GM19468 (cell line): ENCODE measurements around the gene CD99.
"Not testable (repeated sequence)": the region's sequence is repeated elsewhere in the genome, so short reads cannot be mapped to it uniquely, and the experiment has no call there.

Source experiments
- ATAC-seq: cut with Tn5 transposase; IDR thresholded peaks from one replicate; pipeline ENCODE4 v1.9.1; 2021; ENCODE audit warnings: mild to moderate bottlenecking, moderate library complexity, moderate number of reproducible peaks; ENCODE audit not compliant: unreplicated experiment; ENCODE audit errors: extremely low read depth

The CD99 gene

DNA sequence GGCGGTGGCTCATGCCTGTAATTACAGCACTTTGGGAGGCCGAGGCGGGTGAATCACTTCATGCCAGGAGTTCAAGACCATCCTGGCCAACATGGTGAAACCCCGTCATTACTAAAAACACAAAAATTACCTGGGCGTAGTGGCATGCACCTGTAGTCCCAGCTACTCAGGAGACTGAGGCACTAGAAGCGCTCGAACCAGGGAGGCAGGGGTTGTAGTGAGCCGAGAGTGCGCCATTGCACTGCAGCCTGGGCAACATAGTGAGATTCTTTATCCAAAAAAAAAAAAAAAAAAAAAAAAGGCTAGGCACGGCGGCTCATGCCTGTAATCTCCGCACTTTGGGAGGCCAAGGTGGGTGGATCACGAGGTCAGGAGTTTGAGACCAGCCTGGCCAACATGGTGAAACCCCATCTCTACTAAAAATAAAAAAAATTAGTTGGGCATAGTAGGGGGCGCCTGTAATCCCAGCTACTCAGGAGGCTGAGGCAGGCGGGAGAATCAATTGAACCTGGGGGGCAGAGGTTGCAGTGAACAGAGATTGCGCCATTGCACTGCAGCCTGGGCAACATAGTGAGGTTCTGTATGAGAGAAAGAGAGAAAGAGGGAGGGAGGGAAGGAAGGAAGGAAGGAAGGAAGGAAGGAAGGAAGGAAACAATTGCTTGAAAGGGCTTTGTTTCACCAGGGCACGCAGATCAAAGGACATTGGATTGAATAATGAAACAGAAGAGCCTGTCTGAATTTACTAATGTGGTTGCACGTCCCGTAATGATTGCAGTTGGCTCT lies 73.9 kb downstream of the CD99 start:
- not testable (repeated sequence) for ATAC-seq

DNA sequence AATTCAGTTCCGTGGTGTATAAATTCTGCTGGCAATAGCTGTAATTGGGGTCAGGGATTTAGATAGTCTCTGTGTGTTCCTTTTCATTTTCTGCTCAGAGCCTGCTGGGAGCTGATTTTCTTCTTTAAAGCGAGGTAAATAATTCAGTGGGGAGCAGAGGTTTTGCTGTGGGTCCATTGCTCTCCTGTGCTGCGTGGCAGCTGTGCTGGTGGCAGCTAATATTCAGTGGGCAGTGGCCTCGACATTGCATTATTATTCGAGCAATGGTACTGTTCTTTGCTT lies 74.4 kb downstream of the CD99 start:
- ATAC-seq, result no peak

DNA sequence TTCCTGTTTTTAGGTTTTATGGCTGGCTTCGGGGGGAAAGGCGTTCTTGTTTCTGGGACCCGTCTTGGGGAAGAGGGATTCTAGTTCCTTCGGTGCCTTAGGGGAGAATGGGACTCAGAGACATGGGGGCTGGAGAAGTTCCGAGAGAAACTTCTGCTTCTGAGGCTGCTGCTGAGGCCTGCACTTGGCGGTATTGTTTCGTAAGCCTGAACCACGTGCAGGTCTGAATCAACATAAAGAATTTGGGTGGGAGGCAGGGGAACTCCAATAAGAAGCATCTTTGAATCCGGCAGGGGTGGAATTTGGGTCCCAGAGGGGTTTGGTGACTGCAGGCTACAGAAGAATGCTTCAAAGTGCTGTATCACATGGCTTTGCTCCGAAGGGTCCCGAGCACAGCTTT lies 75.8 kb downstream of the CD99 start:
- ATAC-seq, result no peak

DNA sequence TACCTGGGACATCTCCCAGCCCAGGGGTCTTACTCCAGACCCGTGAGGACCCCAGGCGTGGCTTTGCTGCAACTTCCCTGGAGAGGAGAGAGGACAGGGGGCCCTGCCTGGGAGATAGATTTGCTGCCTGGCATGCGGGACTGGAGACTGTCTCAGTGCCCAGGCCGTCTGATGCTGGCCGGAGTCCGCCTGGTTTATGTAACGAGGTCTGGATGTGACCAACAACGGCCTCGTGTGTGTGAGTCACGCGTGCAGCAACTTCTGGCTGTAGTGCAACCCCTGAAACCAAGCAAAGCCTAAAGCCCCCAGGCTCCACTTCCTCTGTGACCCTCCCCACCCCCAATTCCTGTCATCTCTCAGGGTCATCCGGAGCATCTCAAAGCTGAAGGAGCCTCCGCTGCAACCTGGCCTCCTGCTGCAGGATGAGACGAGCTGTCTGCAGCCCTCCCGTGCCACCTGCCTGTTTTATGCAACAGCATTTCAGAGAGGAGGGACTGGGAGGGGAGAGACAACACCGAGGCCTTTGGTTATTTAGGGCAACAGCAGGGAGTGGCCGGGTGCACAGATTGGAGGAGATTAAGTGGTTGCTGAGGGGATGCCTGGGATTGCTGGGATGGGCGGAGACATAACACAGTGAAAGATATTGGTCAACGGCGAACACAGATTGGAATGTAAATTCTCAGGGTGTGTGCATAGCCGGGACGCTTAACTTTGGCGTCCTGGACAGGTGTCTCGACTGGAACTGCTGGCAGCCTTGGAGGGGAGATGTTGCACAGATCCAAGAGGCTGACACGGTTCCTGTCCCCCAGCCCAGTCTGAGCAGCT lies 76.7 kb downstream of the CD99 start:
- ATAC-seq, result no peak

DNA sequence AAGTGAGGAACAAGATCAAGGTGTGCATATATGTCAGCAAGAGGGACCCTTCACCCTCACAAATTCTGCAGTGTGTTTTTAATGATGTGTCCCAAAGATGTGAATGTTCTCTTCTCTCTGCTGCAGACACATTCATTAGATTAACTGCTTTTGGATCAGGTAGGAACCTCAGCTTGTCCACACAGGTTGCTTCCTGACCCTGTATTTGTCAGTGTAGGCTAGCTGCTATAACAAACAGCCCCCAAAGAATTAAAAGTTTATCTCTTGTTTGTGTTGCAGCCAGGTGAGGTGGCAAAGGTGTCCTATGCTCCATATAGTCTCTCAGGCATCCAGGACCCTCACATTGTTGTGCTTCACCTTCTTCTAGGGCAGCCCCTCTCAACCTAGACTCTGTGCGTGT lies 78.5 kb downstream of the CD99 start:
- no peak for ATAC-seq

DNA sequence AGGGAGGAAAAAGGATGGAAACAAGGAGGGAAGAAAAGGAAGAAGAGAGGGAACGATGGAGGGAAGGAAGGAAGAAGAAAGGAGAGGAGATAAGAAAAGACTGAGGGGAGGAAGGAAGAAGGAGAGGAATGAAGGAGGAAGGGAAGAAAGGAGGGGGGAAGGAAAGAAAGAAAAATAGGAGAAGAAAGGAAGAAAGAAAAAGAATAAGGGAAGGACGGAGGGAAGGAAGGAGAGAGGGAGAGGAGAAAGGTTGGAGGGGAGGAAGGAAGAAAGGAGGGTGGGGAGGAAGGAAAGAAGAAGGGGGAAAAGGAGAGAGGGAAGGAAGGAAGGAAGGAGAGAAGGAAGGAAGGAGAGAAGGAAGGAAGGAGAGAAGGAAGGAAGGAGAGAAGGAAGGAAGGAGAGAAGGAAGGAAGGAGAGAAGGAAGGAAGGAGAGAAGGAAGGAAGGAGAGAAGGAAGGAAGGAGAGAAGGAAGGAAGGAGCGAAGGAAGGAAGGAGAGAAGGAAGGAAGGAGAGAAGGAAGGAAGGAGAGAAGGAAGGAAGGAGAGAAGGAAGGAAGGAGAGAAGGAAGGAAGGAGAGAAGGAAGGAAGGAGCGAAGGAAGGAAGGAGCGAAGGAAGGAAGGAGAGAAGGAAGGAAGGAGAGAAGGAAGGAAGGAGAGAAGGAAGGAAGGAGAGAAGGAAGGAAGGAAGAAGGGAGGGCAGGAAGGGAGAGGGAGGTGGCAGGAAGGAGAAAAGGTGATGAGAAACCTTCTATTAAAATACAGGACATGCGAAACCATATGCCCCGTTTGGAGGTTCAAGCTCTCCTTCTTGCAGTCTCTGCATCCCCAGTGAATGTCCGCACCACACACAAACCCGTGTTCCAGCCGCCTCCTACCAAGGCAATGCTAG lies 82.3 kb downstream of the CD99 start:
- not testable (repeated sequence) for ATAC-seq

DNA sequence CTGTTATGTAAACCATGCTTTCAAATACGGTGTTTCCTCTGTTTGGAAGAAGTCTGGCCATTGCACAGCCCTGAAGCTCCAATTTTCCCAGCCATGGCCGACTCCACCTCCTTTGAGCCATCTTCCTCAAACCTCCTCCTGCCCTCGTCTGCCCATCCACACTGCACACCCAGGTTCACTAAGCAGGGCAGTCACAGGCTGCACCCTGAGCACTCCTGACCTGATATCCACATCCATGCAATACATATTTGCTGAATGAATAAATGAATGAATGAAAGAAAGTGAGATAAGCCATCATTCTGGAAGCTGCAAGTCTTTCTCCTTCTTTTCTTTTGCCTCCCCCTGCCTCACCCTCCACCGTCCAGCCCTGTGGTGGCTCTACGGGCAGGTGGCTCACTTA lies 83.0 kb downstream of the CD99 start:
- no peak for ATAC-seq

DNA sequence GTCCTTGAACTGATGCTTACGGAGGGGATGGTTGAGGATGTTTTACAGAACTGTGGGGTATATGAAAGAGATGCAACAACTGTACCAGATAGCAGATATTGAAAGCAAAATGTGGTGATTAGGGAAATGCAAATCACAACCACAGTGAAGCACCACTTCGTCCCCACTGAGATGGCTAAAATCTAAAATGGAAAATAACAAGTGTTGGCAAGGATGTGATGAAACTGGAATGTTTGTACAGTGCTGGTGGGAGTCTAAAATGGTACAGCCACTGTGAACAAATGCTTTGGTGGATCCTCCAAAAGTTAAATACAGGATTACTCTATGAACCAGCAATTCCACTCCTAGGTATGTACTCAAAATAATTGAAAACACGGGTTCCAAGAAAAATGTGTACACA lies 83.7 kb downstream of the CD99 start:
- ATAC-seq, result no peak

DNA sequence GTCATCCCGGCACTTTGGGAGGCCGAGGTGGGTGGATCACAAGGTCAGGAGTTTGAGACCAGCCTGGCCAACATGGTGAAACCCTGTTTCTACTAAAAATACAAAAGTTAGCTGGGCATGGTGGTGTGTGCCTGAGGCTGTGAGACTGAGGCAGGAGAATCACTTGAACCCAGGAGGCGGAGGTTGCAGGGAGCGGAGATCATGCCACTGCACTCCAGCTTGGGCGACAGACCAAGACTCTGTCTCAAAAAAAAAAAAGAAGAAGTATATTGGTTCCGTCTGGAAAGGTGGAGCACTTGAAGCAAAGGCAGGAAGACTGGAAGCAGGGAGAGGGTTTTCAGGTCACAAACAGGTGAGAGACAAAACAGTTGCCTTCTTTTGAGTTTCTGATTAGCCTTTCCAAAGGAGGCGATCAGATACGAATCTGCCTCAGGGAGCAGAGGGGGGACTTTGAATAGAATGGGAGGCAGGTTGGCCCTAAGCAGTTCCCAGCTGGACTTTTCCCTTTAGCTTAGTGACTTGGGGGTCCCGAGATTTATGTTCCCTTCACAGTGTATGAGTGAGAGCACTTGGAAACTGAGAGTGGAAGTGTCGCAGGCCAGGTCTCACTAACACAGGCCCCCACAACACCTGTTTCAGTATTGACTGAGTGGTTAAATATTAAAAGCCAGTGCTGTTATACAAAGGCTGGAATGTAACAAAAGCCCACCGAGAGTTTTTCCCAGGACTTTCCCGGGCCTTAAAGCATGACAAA lies 89.6 kb downstream of the CD99 start:
- not testable (repeated sequence) for ATAC-seq

DNA sequence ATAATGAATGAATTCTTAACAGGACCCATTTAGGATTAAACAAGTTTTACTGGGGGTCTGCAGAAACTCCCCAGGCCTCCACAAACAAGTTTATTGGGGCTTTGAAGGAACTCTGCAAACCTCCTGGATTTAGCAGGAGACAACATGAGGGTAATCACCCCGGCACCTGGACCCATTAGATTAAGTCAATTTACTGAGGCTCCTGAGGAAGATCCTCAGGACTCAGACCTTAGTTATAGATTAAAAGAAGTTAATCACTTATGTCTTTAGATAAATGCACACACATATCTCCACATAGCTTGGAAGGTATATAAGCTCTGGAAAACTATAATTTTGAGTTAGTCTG lies 90.1 kb downstream of the CD99 start:
- no peak for ATAC-seq

DNA sequence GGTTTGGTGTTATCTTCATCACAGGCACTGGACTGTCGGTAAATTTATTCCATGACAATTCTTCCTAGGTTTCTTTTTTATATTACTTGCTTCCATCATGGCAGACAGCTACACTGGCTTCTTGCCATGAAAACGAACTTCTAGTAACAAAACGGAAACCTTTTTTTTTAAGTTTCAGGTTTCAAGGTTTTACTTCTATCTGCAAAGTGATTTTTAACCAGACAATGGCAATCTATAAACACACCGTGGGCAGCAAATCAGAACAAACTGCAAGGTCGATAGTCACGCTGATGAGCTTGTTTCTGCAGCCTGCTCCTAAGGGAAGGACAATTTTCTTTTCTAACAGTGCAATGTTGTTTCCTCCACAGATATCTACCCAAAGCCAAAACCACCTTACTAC lies 90.6 kb downstream of the CD99 start:
- ATAC-seq, result peak; percentile 46

DNA sequence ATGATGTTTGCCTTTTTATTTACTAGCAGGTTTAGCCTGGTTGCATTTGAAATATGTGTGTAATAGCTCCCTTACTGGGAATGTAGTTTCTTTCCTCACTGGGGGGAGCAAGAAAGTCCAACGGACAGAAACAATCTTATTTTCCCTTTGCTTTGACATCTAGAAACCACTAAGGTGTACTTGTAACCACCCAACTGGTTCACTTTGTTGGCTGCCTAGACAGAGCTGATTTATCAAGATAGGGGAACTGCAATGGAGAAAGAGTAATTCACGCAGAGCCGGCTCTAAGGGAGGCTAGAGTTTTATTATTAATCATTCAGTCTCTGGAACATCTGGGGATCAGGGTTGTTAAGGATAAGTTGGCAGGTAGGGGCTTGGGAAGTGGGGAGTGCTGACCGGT lies 91.1 kb downstream of the CD99 start:
- no peak for ATAC-seq

DNA sequence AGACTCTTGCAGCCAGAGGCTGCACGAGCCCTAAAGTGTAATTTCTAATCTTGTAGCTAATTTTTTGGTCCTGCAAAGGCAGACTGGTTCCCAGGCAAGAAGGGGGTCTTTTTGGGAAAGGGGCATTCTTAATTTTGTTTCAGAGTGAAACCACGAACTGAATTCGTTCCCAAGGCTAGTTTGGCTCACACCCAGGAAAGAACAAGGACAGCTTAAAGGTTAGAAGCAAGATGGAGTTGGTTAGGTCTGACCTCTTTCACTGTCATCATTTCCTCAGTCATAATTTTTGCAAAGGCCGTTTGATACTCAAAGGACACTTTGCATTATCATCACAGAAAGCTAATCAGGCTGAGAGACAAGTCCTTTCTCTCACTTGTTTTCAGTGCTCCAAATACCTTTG lies 91.7 kb downstream of the CD99 start:
- ATAC-seq, result no peak

DNA sequence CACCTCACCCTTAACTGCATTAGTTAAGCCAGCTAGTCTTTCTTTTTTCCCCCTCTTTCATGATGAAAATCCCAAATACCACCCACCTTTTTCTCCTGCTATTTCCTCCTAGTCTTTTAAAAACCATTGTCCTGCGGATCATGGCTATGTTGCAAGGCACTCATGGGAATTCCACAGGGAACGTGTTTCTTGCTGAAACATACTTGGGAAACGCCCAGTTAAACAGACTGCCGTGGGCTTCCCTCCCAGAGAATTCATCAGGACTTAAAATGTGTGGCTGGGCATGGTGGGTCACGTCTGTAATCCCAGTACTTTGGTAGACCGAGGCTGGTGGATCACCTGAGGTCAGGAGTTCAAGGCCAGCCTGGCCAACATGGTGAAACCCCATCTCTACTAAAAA lies 92.9 kb downstream of the CD99 start:
- no peak for ATAC-seq

DNA sequence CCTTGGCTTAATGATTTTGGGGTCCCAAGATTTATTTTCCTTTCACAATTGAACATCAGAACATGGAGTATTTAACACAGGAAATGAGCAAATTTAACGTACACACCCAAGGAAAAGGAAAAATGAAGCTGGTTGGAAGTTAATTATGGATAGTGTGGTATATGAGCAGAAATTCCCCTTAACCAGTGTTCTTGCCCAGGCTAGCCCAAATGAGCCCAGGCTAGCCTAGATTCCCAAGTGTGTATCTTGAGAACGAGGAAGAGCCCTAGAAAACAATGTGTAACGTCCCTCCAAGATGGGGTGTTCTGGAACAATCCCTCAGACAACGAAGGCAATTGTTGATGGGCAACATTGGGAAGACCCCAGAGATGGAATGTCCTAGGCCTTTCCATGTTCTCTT lies 94.4 kb downstream of the CD99 start:
- no peak for ATAC-seq

DNA sequence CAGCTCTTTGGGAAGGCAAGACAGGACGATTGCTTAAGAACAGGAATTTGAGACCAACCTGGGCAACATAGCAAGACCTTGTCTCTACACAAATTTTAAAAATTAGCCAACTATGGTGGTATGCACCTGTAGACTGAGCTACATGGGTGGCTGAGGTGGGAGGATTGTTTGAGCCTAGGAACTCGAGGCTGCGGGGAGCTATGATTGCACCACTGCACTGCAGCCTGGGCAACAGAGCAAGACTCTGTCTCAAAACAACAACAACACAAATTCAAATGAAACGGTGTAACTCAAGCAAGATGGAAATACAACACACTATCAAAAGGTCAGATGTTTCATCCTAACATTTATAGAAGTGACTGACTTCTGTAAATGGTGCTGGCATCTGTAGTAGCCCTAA lies 97.9 kb downstream of the CD99 start:
- no peak for ATAC-seq

DNA sequence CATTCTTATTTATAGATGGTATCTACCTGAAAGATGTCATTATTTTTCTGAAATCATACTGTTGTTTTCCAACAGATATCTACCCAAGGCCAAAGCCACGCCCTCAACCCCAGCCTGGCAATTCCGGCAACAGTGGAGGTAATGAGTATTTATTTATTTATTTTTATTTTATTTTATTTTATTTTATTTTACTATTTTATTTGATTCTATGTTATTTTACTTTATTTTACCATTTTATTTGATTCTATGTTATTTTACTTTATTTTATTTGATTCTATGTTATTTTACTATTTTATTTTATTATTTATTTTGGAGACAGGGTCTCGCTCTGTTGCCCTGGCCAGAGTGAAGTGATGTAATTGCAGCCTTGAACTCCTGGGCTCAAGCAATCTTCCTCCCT lies 98.5 kb downstream of the CD99 start:
- no peak for ATAC-seq
